PC-3 (cell line): ENCODE measurements around the gene TM4SF20.

Experiments
- EZH2 ChIP-seq: fragments of 300-600 bp; sonication (generic); IDR thresholded peaks from one replicate; pipeline ENCODE4 v1.6.1; 2017; ENCODE audit warnings: antibody characterized with exemption, mild to moderate bottlenecking, low read length; ENCODE audit not compliant: unreplicated experiment
- EZH2phosphoT487 ChIP-seq: fragments of 300-600 bp; sonication (generic); IDR thresholded peaks from 2 replicates; pipeline ENCODE4 v1.6.1; 2018; ENCODE audit warnings: mild to moderate bottlenecking, antibody characterized with exemption, low read length, borderline replicate concordance
- TF ChIP-seq, protein P1 (sequence below): fragments of 300-600 bp; sonication (generic); conservative IDR thresholded peaks from 2 replicates; pipeline ENCODE4 v1.5.1; 2017; ENCODE audit warnings: antibody characterized with exemption, low read depth, mild to moderate bottlenecking, low read length

DNA sequence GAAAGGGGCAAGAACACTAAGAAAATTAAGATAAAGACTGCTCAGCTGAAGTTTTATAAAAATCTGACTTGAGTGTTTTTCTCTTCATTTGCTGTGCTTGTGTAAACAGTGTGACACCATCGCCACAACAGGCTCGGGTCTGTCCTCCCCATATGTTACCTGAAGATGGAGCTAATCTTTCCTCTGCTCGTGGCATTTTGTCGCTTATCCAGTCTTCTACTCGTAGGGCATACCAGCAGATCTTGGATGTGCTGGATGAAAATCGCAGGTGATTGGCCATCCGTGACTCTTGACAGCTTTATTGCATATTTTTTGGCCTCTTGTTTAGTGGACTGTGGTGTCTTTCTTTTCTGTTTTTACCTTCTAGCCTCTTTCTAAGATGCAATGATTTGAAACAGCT lies 32.0 kb downstream of the TM4SF20 start:
- TF ChIP-seq, protein P1, sequence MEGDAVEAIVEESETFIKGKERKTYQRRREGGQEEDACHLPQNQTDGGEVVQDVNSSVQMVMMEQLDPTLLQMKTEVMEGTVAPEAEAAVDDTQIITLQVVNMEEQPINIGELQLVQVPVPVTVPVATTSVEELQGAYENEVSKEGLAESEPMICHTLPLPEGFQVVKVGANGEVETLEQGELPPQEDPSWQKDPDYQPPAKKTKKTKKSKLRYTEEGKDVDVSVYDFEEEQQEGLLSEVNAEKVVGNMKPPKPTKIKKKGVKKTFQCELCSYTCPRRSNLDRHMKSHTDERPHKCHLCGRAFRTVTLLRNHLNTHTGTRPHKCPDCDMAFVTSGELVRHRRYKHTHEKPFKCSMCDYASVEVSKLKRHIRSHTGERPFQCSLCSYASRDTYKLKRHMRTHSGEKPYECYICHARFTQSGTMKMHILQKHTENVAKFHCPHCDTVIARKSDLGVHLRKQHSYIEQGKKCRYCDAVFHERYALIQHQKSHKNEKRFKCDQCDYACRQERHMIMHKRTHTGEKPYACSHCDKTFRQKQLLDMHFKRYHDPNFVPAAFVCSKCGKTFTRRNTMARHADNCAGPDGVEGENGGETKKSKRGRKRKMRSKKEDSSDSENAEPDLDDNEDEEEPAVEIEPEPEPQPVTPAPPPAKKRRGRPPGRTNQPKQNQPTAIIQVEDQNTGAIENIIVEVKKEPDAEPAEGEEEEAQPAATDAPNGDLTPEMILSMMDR = peak; percentile 30; the same call in 1 of the 2 replicates
- TF ChIP-seq EZH2phosphoT487 (no peak), EZH2 (no peak)
